Erythroblast (primary cell): ENCODE data around the gene MIF.

Source experiments
- GATA1 ChIP-seq: IDR thresholded peaks from 2 replicates; pipeline ENCODE4 v1.6.1; 2011; ENCODE audit warnings: low read depth, mild to moderate bottlenecking, control low read depth, low read length, moderate library complexity
- POLR2A ChIP-seq: IDR thresholded peaks from 2 replicates; pipeline ENCODE4 v1.6.1; 2011; ENCODE audit warnings: mild to moderate bottlenecking, low read length

- no peak for TF ChIP-seq POLR2A
- TF ChIP-seq GATA1: no peak
These were observed 16.0 kb upstream of the MIF start for GRCh38 chr22:23878219-23878618.
